NCI-H187 (cell line): ENCODE data around the gene TST.
A peak's percentile ranks its signal among the peaks of the same experiment; 100 is the strongest.
"Not testable (repeated sequence)": the region's sequence is repeated elsewhere in the genome, so short reads cannot be mapped to it uniquely, and the experiment has no call there.

ENCODE experiments used
- DNase-seq, 2 experiments: peaks; one replicate each; lab custom pipeline; 2025; lab: John Stamatoyannopoulos, UW

Gene TST

GRCh38 chr22:37014415-37014806, 4.8 kb downstream of the TST start:
- no peak for DNase-seq

- no peak for DNase-seq
Observed at GRCh38 chr22:37012956-37013355, 6.3 kb downstream of the TST start.

GRCh38 chr22:37012262-37012904, 6.9 kb downstream of the TST start:
- DNase-seq, result no peak

GRCh38 chr22:37011472-37011871, 7.8 kb downstream of the TST start:
- DNase-seq, result no peak

GRCh38 chr22:37010976-37011375, 8.3 kb downstream of the TST start:
- DNase-seq, result no peak

GRCh38 chr22:37010174-37010573, 9.1 kb downstream of the TST start:
- DNase-seq, result no peak

GRCh38 chr22:37009490-37009889, 9.8 kb downstream of the TST start:
- no peak for DNase-seq

- no peak for DNase-seq
Observed at GRCh38 chr22:37008365-37008764, 10.9 kb downstream of the TST start.

GRCh38 chr22:37007651-37008050, 11.6 kb downstream of the TST start:
- no peak for DNase-seq

- no peak for DNase-seq
Observed at GRCh38 chr22:37002633-37003032, 16.6 kb downstream of the TST start.

GRCh38 chr22:37001826-37002225, 17.4 kb downstream of the TST start:
- no peak for DNase-seq

GRCh38 chr22:37000676-37001534, 18.3 kb downstream of the TST start:
- DNase-seq, result no peak

- DNase-seq, result no peak
Observed at GRCh38 chr22:36999463-36999862, 19.8 kb downstream of the TST start.

GRCh38 chr22:36998620-36999351, 20.5 kb downstream of the TST start:
- DNase-seq, result no peak

GRCh38 chr22:36997746-36998145, 21.5 kb downstream of the TST start:
- DNase-seq, result no peak

- DNase-seq, result no peak
Observed at GRCh38 chr22:36991206-36991605, 28.0 kb downstream of the TST start.

GRCh38 chr22:36990457-36990856, 28.8 kb downstream of the TST start:
- no peak for DNase-seq

- not testable (repeated sequence) for DNase-seq
Observed at GRCh38 chr22:36989012-36989411, 30.2 kb downstream of the TST start.

GRCh38 chr22:36988075-36988832, 31.0 kb downstream of the TST start:
- DNase-seq, result no peak

GRCh38 chr22:36986242-36986821, 32.9 kb downstream of the TST start:
- DNase-seq, result peak in 1 of 2 experiments; percentile 3

GRCh38 chr22:36985211-36985889, 33.9 kb downstream of the TST start:
- no peak for DNase-seq
